ENCODE measurements around the gene CAVIN4.

DNA sequence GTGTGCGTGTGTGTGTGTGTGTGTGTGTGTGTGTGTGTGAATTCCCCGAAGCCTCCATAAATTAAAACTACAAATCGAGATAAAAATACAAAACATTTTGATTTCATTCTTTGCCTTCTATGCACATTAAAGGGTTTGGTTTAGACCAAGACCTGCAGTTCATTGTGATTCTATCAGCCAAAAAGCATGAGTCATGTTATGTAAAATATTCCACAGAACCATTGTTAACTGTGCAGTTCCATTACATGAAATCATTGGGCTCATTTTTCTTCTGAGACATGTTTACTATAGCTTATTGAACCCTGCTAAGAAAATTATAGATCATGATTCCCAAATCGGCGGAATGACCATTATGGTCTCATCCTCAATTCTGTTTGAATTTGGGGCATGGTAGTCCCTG lies 11.7 kb downstream of the CAVIN4 start:
- TF ChIP-seq, protein P1, sequence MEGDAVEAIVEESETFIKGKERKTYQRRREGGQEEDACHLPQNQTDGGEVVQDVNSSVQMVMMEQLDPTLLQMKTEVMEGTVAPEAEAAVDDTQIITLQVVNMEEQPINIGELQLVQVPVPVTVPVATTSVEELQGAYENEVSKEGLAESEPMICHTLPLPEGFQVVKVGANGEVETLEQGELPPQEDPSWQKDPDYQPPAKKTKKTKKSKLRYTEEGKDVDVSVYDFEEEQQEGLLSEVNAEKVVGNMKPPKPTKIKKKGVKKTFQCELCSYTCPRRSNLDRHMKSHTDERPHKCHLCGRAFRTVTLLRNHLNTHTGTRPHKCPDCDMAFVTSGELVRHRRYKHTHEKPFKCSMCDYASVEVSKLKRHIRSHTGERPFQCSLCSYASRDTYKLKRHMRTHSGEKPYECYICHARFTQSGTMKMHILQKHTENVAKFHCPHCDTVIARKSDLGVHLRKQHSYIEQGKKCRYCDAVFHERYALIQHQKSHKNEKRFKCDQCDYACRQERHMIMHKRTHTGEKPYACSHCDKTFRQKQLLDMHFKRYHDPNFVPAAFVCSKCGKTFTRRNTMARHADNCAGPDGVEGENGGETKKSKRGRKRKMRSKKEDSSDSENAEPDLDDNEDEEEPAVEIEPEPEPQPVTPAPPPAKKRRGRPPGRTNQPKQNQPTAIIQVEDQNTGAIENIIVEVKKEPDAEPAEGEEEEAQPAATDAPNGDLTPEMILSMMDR (IDR thresholded peaks at IDR 0.05; ENCODE audit: borderline replicate concordance, extremely low read depth, low read length, poor library complexity, severe bottlenecking): no peak
- TF ChIP-seq EZH2 (IDR thresholded peaks at IDR 0.05; ENCODE audit: borderline replicate concordance, low read depth, low read length, severe bottlenecking): no peak
